ENCODE results near the gene LATS2.
"Not testable (repeated sequence)": the region's sequence is repeated elsewhere in the genome, so short reads cannot be mapped to it uniquely, and the experiment has no call there.

Gene LATS2

DNA sequence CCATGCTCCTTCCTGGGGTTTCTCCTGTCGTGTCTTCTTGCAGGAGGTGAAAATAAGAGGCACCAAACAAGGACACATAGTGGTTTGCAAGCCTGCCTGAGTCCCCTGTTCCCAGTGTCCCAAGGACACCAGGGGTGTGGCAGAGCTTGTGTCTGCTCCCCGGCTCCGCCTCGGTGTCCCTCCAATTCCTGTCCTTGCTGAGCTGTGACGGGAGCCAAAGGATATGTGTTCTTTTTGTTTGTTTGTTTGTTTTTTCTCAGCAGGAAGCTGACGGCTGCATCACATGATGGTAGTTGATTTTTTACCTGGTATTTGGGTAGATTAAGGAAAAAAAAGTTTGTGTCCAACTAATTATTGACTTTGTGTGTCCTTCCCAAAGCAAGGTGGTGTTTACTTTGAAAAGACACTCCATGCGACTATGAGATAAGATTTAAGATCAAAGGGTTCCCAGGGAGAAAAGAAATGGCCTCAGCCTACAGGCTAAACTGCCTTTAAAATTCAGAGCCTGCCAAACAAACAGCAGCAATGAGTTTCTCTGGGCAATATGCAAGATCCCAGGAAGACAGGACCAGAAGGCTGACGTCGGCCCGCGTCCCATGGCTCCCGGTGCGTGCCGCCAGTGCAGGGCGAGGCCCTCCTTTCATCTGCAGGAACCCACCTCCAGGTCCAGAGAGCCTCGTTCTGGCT, 108.0 kb downstream of the LATS2 start:
- no peak for DNase-seq

DNA sequence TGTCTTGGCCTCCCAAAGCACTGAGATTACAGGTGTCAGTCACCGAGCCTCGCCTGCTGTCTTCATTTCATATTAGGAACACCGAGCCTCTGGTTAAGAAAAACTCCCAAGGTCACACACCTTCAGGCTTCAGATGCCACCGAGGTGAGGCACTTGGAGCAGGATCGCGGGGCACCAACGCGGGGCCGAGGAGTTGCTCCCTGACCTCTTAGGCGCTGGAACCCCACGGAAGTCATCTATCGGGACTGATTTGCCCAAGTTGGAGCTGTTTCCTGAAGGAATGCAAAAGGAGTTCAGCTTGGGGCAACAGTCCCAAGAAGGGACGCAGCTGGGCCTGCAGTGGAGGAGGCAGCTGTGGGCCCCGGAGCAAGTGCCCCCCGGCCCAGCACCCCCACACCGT, 108.5 kb downstream of the LATS2 start:
- no peak for DNase-seq

DNA sequence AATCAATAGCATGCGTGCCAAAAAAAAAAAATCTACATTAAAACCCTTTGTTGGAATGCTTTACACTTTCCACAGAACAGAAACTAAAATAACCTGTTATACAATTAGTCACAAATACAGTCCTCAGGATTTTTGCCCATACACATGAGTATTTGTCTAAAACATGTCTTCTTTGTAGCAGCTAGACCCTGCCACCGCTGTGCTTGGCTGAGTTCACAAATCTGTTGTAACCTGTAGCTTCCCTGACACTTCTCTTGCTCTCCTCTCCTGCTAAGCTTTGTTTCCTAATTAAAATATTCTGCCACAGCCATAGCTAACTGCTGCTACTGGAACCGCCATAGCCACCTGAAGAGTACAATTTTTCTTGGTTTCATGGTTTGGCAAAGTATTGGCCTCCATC, 113.4 kb downstream of the LATS2 start:
- not testable (repeated sequence) for DNase-seq

DNA sequence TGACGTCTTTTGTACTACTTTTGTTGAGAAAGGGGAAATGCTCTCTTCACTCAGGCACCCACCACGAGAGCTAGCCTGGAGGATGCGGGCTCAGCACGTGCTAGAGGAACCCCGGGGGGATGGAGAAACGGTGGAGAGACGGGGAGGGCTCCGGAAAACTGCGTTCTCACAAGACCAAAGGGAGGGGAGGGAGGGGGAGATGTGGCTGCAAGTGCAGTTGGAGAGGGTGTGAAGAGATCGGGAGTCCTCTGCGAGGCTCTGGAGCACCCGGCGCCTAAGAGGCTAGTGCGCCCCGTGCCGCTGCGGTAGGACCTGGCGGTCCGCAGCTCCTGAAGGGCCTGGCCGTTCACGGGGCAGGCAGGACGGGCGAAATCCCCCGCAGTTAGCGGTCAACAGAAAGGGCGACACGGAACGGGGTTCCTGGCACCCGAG, 115.4 kb downstream of the LATS2 start:
- no peak for DNase-seq

DNA sequence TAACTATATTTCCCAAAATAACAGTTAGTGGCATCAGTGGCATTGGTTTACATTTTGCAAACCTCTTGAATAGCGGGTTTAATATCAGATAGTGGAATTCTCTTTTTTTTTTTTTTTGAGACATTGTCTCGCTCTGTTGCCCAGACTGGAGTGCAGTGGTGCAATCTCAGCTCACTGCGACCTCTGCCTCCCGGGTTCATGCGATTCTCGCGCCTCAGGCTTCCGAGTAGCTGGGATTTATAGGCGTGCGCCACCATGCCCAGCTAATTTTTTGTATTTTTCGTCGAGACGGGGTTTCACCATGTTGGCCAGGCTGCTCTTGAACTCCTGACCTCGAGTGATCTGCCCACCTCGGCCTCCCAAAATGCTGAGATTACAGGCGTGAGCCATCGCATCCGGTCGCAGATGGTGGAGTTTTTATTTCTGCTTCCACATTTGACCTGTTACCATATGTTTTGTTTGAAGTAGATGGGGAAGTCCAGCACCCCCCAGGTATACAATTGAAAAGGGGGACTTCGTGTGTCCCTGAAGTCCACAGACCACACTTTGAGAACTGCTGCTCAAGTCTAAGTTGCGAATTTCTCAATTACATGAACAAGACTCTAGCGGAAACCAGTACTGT, 118.3 kb downstream of the LATS2 start:
- no peak for DNase-seq

DNA sequence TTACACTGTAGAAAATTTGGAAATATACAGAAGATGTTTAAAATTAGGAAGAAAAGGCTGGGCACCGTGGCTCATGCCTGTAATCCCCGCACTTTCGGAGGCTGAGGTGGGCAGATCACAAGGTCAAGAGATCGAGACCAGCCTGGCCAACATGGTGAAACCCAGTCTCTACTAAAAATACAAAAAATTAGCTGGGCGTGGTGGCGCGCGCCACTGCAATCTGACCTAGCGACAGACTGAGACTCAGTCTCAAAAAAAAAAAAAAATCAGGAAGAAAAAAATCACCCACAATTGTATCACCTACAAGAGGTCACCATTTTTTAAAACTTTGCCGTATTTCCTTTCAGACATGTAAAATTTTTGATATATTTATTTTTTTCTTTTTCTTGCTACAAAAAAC, 120.9 kb downstream of the LATS2 start:
- not testable (repeated sequence) for DNase-seq

DNA sequence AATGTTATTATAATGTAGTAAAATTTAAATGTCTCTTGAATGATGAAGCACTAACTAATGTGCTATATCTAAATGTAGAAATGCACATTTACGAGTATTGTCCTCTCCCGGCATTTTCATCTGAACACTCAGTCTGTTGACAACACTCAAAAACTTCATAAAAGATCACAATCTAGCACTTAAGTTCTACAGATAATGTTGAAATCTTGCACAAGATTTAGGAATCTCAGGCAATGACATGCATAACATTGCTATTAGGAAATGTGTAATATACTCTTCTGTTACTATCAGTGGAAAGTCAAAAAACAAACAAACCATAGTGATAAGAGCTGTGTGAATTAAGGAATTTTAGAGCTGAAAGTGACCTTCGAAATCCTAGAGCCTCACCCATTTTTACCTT, 121.3 kb downstream of the LATS2 start:
- no peak for DNase-seq

DNA sequence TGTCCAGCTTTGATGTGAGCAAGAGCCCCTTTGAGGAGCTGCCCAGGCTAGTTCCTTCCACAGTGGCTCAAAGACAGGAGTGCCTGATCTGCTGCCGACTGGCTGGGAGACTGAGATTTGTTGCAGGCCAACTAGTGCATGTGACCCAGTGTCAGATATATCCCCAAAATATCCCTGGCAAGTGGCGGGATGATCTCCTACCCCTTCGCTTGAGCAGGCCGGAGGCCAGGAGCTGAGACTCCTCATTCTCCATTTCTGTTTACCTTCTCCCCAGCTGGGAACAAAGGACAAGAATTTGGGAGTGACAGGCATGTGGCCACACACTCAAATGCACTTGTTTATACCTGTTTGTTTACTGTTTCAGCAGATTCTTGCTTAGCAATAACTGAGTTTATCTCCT, 121.7 kb downstream of the LATS2 start:
- DNase-seq = no peak

DNA sequence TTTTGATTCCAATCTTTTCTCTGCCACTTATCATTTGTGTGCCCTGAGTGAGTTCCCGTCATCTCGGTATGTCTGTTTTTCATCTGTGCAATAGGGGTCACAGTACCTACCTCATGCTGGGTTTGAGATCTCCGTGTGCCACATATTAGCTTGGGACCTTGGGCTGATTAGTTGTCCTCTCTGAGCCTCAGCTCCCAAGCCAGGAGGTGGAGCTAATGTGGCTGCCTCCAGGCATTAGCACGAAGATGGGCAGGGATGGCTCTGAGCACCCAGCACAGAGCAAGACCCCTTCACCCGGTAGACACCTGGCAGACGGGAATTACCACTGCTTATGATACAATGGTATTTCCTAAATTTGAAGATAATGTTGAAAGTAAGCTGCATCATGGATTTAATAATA, 123.1 kb downstream of the LATS2 start:
- no peak for DNase-seq

DNA sequence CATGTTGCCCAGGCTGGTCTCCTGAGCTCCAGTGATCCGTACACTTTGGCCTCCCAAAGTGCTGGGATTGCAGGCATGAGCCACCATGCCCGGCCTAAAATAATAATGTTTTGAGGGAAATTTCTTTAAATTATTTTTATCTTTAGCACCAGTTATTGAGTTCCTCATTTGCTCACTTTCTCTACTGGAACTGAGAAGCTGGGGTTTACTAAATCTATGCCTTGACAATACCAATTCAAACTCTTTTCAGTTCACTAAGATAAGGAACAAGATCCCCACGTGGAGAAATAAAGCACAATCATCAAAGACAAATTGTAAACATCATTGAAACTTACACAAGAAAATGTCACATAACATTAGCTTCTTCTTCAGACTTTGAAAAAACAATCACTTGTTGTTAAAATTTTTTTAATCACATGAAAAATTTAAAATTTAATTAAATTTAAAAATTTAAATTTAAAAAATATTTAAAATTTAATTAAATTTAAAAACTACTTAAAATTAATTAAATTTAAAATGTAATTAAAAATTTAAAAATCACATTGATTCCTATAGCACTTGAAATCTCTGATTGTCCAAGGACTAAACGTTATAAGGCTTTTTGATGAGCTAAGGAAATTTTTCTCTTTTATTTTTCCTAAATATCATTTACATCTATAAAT, 133.7 kb downstream of the LATS2 start:
- no peak for DNase-seq

DNA sequence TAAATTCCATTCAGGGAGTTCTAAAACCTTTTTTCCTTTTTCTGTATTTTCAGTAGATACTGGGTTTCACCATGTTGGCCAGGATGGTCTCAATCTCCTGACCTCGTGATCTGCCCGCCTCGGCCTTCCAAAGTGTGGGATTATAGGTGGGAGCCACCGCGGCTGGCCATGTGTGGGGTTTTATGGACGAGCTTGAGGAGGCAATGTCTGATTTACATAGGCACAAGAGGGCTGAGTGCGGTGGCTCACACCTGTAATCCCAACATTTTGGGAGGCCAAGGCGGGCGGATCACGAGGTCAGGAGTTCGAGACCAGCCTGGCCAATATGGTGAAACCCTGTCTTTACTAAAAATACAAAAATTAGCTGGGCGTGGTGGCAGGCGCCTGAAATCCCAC, 136.0 kb downstream of the LATS2 start:
- DNase-seq = not testable (repeated sequence)

DNA sequence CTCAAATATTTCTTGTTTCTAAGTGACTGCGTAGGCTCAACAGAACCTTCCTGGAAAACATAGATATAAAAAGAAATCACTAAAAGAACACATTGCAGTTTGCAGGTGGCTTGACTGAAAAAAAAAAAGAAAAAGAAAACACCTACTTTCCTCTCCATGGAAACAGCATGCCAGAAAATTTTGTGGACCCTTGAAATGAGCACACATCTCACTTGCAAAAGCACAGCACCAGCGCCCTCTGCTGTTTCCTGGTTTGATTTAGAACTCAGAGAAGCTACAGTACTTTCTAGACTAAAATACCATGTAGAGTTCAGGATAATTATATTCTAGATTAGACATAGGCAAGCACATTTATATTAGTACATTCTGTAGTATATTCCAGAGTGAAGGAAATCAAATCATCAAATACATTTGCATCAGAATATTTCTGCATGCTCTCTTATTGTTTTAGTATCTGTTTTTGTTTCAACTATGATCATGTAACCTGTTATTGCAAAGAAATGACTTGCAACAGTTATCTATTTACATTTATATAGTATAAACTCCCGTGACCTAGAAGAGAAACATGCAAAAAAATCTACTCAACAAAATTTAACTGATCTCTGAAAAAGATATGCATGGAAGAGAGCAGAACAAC, 136.5 kb downstream of the LATS2 start:
- DNase-seq = peak; percentile 3 to 56

DNA sequence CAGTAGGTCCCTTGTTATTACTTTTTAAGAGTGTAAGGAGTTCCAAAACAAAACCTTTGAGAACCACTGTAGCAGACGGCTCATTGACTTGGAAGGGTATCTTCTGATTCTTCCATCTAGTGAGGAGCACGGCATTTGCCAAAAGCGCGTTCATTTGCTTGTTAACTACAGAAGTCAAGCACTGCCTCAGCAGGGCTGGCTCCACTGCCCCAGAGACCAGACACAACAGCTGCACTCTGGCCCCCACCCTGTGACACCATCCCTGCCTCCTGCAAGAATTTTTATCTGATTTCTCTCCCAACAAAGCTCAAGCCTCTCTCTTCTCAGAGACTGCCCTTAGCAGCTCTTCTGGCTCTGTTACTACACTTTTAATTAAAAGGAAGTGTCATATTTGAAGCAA, 138.1 kb downstream of the LATS2 start:
- no peak for DNase-seq
